Activated naive CD4-positive, alpha-beta T cell treated with anti-CD3 and anti-CD28 coated beads, Interleukin-2, amount 50 U/mL, for 24 hours (primary cell): ENCODE results near the gene HOXD11.
A peak's percentile ranks its signal among the peaks of the same experiment; 100 is the strongest.

Source experiments
- H3K27ac Mint-ChIP-seq: one replicate; pipeline ENCODE4 v1.8.0; 2021; ENCODE audit warnings: mild to moderate bottlenecking, mixed read lengths
- H3K27me3 Mint-ChIP-seq: one replicate; pipeline ENCODE4 v1.8.0; 2021; ENCODE audit warnings: mixed read lengths
- H3K36me3 Mint-ChIP-seq: one replicate; pipeline ENCODE4 v1.8.0; 2021; ENCODE audit warnings: mixed read lengths
- H3K4me1 Mint-ChIP-seq: one replicate; pipeline ENCODE4 v1.8.0; 2021; ENCODE audit warnings: mixed read lengths
- H3K4me3 Mint-ChIP-seq: one replicate; pipeline ENCODE4 v1.8.0; 2021; ENCODE audit warnings: mild to moderate bottlenecking, mixed read lengths
- H3K9me3 Mint-ChIP-seq: one replicate; pipeline ENCODE4 v1.8.0; 2021; ENCODE audit warnings: mixed read lengths

The HOXD11 gene

GRCh38 chr2:176078541-176079284, 28.4 kb upstream of the HOXD11 start:
- peaks cover 63% of the 10 kb centered on the region for H3K27me3 Mint-ChIP-seq
- H3K4me1 Mint-ChIP-seq: peaks cover 6% of the 10 kb centered on the region
- H3K9me3 Mint-ChIP-seq: peaks cover 21% of the 10 kb centered on the region
- no peak overlapping the region for H3K4me3 Mint-ChIP-seq
- peak overlapping the region; percentile 82 for H3K27ac Mint-ChIP-seq
- H3K36me3 Mint-ChIP-seq: peaks cover 23% of the 10 kb centered on the region

- peak overlapping the region; percentile 11 for H3K4me3 Mint-ChIP-seq
- H3K27ac Mint-ChIP-seq: peak overlapping the region; percentile 78
- H3K27me3 Mint-ChIP-seq: peaks cover 66% of the 10 kb centered on the region
- peaks cover 6% of the 10 kb centered on the region for H3K4me1 Mint-ChIP-seq
- peaks cover 23% of the 10 kb centered on the region for H3K36me3 Mint-ChIP-seq
- H3K9me3 Mint-ChIP-seq: peaks cover 25% of the 10 kb centered on the region
These were observed 27.7 kb upstream of the HOXD11 start for GRCh38 chr2:176079285-176079830.

DNA sequence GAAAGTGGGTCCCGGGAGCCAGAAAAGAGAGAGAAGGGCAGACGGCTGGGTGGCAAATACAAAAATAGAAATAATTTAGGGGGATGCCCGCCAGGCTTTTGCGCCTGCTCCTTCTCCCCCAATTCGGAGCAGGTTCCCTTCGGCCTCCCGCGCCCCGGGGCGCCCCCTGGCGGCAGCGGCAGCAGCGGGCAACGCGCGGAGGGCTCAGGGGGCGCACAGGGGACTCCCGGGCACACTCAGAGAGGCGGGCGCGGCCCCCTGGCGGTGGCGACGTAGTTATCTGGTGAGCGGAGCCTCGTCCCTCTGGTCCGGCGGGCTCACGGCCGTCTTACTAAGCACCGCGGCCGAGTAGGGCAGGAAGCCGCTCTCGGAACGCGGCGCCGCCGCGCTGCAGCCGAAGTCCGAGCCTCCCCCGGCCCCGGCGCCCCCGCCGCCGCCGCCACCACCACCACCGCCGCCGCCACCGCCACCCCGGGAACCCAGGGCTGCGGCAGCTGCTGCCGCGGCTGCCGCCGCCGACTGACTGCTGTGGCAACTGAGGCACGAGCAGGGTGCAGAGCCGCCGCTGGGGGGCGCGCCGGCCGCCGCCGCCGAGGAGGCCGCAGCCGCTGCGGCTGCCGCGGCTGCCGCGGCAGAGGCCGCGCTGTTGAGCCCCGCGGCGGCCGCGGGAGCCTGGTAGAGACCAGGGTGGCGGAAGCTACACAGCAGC, 27.1 kb upstream of the HOXD11 start:
- Mint-ChIP-seq H3K4me1 (peaks cover 6% of the 10 kb centered on the region), H3K27ac (peak overlapping the region; percentile 78)

DNA sequence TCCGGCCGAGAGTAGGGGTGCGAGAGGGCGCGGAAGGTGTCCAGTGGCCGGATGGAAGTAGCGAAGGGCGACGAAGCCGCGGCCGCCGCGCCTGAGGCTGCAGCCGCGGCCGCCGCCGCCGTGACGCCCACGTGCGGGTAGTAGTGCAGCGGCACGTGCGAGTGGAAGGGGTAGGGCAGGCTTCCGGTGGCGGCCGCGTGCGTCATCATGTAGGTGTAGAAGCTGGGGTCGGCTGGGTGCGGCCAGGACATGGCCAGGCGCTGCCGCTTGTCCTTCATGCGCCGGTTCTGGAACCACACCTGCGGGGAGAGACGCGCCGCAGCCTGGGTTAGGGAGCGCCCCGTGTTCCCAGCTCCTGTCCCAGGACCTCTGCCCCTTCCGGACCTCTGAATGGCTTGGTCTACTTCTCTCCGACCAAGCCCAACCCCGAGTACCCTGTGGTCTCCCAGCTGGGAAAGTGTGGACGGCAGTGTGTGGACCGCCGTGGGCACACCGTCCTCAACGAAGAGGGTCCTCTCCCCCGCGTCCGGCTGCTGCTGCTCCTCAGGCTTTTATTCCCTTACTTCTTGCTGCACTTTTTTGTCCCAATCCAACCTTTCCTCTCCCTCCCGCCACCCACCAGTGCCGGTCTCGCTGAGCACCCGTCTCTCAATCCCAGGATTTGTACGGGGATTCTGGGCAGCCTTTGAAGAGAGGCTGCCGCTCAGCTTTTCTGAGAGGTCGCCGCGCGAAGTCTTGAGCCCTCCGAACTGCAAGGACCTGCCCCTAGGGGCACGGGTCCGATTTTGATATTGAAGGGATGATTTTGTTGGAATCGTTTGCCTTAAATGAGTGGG, 26.3 kb upstream of the HOXD11 start:
- peak overlapping the region; percentile 90 for H3K27ac Mint-ChIP-seq
- H3K36me3 Mint-ChIP-seq: peaks cover 24% of the 10 kb centered on the region
- H3K27me3 Mint-ChIP-seq: peaks cover 67% of the 10 kb centered on the region
- H3K4me1 Mint-ChIP-seq: peaks cover 6% of the 10 kb centered on the region
- H3K9me3 Mint-ChIP-seq: peaks cover 22% of the 10 kb centered on the region
- H3K4me3 Mint-ChIP-seq: peak overlapping the region; percentile 39

More for the DNA sequence above, 27.1 kb upstream of the HOXD11 start:
- peaks cover 67% of the 10 kb centered on the region for H3K27me3 Mint-ChIP-seq
- no peak overlapping the region for H3K4me3 Mint-ChIP-seq
- peaks cover 25% of the 10 kb centered on the region for H3K9me3 Mint-ChIP-seq
- peaks cover 25% of the 10 kb centered on the region for H3K36me3 Mint-ChIP-seq

GRCh38 chr2:176081376-176081836, 25.7 kb upstream of the HOXD11 start:
- Mint-ChIP-seq H3K36me3 (peaks cover 25% of the 10 kb centered on the region), H3K27ac (peak overlapping the region; percentile 90), H3K9me3 (peaks cover 16% of the 10 kb centered on the region), H3K4me3 (peak overlapping the region; percentile 39), H3K4me1 (peaks cover 6% of the 10 kb centered on the region), H3K27me3 (peaks cover 65% of the 10 kb centered on the region)

- H3K27me3 Mint-ChIP-seq: peaks cover 67% of the 10 kb centered on the region
- peaks cover 26% of the 10 kb centered on the region for H3K36me3 Mint-ChIP-seq
- no peak overlapping the region for H3K4me3 Mint-ChIP-seq
- H3K27ac Mint-ChIP-seq: peak overlapping the region; percentile 90
- H3K4me1 Mint-ChIP-seq: peaks cover 6% of the 10 kb centered on the region
- peaks cover 15% of the 10 kb centered on the region for H3K9me3 Mint-ChIP-seq
These were observed 25.1 kb upstream of the HOXD11 start for GRCh38 chr2:176081837-176082524.

GRCh38 chr2:176082525-176082823, 24.6 kb upstream of the HOXD11 start:
- H3K4me1 Mint-ChIP-seq: peaks cover 6% of the 10 kb centered on the region

GRCh38 chr2:176082824-176083751, 24.0 kb upstream of the HOXD11 start:
- Mint-ChIP-seq H3K4me3 (no peak overlapping the region), H3K4me1 (peaks cover 6% of the 10 kb centered on the region), H3K27ac (peak overlapping the region; percentile 89), H3K36me3 (peaks cover 26% of the 10 kb centered on the region), H3K9me3 (peaks cover 16% of the 10 kb centered on the region), H3K27me3 (peaks cover 66% of the 10 kb centered on the region)

More at GRCh38 chr2:176082525-176082823, 24.6 kb upstream of the HOXD11 start:
- Mint-ChIP-seq H3K4me3 (no peak overlapping the region), H3K27me3 (peaks cover 67% of the 10 kb centered on the region), H3K36me3 (peaks cover 26% of the 10 kb centered on the region), H3K9me3 (peaks cover 16% of the 10 kb centered on the region), H3K27ac (no peak overlapping the region)

DNA sequence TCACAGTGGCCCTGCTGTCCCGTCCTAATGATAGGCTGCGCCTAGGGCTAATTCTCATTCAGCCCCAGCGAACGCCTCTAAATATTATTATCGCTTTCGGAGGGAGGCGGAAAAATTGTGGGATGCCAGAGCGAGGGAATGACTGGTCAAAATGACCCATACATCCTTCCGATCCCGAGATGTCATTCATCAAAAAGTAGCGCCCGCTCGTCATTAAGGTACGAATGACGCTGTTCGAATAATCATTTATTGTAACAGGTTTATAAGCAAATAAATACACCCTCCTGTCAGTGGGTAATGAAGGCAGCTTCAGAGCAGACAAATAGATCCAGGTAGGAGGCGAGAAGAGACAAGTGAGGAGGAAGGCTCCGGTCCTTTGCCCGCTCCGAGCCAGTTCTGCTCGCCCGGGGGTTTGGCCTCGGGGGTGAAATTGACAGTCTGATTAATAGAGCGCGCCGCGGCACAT, 23.3 kb upstream of the HOXD11 start, which contains the start of gene EVX2:
Gene EVX2 (minus strand): TSS at position 167 of the 466 bp plus-strand sequence. CDS start 186 bp downstream, outside the sequence.
- Mint-ChIP-seq H3K27me3 (peaks cover 63% of the 10 kb centered on the region), H3K27ac (peak within 1 kb of the TSS; percentile 89), H3K36me3 (peaks cover 21% of the 10 kb centered on the region), H3K9me3 (peaks cover 11% of the 10 kb centered on the region), H3K4me1 (peaks cover 6% of the 10 kb centered on the region), H3K4me3 (no peak within 1 kb of the TSS)

DNA sequence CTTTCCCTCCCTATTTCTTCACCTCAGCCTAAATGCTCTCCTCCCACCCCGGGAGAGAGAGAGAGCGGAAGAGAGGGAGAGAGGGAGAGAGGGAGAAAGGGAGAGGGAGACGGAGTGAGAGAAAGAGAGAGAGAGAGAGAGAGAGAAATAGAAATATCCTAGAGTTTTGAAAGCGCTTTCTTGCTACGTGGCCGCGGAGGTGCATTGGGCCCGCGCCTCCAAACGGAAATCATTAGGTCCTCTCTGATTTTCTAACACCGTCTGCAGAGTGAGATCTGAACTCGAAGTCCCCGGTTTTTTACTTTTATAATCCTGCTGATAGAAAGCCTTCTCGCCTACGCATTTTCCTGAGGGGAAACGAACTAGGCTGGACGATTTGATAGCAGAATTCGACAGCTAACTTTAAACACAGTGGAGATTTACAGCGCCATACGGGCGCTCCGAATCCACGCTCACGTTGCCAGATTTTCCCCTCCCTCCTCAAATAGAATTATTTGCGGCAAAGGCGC, 22.4 kb upstream of the HOXD11 start:
- H3K9me3 Mint-ChIP-seq: peaks cover 11% of the 10 kb centered on the region
- H3K36me3 Mint-ChIP-seq: peaks cover 14% of the 10 kb centered on the region
- peaks cover 60% of the 10 kb centered on the region for H3K27me3 Mint-ChIP-seq
- no peaks in the 10 kb centered on the region for H3K4me1 Mint-ChIP-seq
- peak overlapping the region; percentile 62 for H3K27ac Mint-ChIP-seq
- H3K4me3 Mint-ChIP-seq: no peak overlapping the region

DNA sequence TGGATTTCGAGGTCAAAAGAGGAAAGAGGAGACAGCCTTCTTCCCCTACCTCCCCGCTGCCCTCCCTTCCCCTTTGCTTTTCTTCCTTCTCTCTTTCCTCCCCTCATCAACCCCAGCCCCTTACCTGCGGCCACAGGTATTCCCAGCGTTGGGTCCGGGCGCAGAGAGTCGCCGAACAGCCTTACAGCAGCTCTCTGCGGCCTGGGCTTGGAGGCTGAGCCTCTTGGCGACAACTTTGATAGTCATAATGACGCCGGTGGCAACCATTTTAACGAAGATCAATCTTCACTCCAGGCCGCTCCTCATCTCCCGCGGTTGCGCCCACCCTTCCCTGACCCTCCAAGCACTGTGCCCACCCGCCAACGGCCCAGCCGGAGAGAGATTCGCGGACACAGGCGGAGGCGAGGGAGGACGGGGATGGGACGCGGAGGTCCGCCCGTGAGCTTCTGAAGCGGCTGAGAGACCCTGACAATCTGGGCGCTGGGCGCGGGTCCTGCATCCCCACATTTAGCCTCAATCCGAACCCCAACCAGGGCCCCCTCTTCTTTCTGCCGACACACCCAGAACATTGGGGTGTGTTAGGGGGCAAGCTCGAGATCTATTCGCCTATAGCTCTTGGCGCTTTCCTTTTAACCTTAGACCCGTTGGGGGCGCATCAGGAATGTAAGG, 21.8 kb upstream of the HOXD11 start:
- Mint-ChIP-seq H3K27ac (no peak overlapping the region), H3K36me3 (peaks cover 14% of the 10 kb centered on the region), H3K27me3 (peaks cover 63% of the 10 kb centered on the region), H3K4me1 (no peaks in the 10 kb centered on the region), H3K4me3 (no peak overlapping the region), H3K9me3 (peaks cover 11% of the 10 kb centered on the region)

DNA sequence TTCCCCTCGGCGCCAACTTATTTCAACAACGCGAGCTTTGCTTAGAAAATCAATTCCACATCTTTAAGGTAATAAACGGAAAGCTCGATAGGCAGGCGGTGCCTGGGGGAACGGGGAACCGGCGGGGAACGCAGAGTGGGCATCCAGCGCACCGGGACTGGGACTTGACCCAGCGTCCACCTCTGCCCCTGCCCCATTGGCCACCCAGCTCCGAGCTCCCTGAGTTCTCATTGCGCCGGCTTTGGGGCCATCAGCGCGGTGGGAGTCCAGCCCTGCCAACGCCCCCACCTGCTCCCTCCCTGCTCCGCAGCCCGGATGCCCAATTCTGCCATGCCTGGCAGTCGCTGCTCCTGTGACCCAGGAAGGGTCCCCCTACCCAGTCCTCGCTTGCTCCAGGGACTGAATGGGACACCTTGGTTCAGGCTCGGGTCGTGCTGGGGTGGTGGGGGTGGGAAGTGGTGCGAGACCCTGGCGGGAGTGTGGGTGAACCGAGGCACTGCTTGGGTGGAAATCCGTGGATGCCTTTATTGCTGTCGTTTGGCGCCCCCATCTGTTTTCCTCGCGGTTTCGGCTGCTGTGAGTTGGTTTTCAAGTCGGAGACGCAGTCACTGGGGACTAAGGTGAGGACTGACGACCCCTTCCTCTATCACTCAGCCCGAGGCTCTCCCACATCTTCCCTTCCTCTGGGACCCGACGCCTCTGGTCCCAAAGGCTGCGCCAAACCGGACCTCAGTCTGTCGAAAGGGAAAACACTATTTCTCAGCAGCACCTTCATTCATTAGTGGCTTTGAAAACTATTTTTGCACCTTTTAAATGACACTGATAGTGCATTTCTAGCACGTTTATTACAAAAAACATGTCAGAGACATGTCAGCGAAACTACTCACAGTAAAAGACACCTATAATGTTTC, 21.0 kb upstream of the HOXD11 start:
- Mint-ChIP-seq H3K27me3 (peaks cover 68% of the 10 kb centered on the region), H3K36me3 (peaks cover 16% of the 10 kb centered on the region), H3K27ac (peak overlapping the region; percentile 46), H3K9me3 (peaks cover 11% of the 10 kb centered on the region), H3K4me3 (no peak overlapping the region), H3K4me1 (no peaks in the 10 kb centered on the region)
